ENCODE measurements around the gene PIGW. TPM values are rescaled to one million over a fixed set of nuclear protein-coding genes. Genes with fewer than 3 reads are reported as not detected.

PIGW gene
- total and polyA plus RNA-seq, 2 experiments from 2014 or later = 5.5 to 15.8 TPM

GRCh38 chr17:36506831-36507230, 28.0 kb upstream of the PIGW start (continued):
- TF ChIP-seq CTCF (conservative IDR thresholded peaks at IDR 0.05; ENCODE audit: low read depth in 2 of 2) = no peak
- TF ChIP-seq EZH2 (IDR thresholded peaks at IDR 0.05; ENCODE audit: low read depth, unreplicated experiment) = no peak
- TF ChIP-seq EZH2phosphoT487 (IDR thresholded peaks at IDR 0.05; ENCODE audit: unreplicated experiment) = no peak
- no peak for TF ChIP-seq NANOG (IDR thresholded peaks at IDR 0.05; ENCODE audit: borderline replicate concordance)

- Histone ChIP-seq H3K4me1 (ENCODE audit: insufficient read depth) (no peaks in the 10 kb centered on the region), H3K27me3 (ENCODE audit: insufficient read depth) (no peaks in the 10 kb centered on the region), H3K4me2 (no peak overlapping the region), H3F3A (replicated peaks; ENCODE audit: low read depth) (no peaks in the 10 kb centered on the region), H4K20me1 (replicated peaks; ENCODE audit: insufficient read depth) (peaks cover 4% of the 10 kb centered on the region), H2AFZ (no peak overlapping the region), H3K79me2 (replicated peaks; ENCODE audit: insufficient read depth) (no peaks in the 10 kb centered on the region), H3K36me3 (ENCODE audit: insufficient read depth) (peaks cover 11% of the 10 kb centered on the region; the same call in 1 of the 2 replicates), H3K9me2 (ENCODE audit: insufficient read depth) (no peaks in the 10 kb centered on the region), H3K27ac (ENCODE audit: low read depth) (no peak overlapping the region), H3K4me3 (no peak overlapping the region)
- Mint-ChIP-seq H3K4me3 (no peak overlapping the region), H3K4me1 (no peaks in the 10 kb centered on the region), H3K9me3 (no peaks in the 10 kb centered on the region), H3K36me3 (ENCODE audit: low read depth) (peaks cover 94% of the 10 kb centered on the region), H3K27ac (no peak overlapping the region), H3K27me3 (ENCODE audit: insufficient read depth, low read depth, poor library complexity) (peaks cover 12% of the 10 kb centered on the region)
- ATAC-seq = no peak
- DNase-seq (ENCODE audit: low spot score) = no peak
- TF ChIP-seq EZH2phosphoT487 (IDR thresholded peaks at IDR 0.05; ENCODE audit: unreplicated experiment) (no peak), STAT1 (IDR thresholded peaks at IDR 0.05; ENCODE audit: unreplicated experiment) (no peak), ZNF331 (CRISPR knock-in tag; IDR thresholded peaks at IDR 0.05; ENCODE audit: low read depth) (no peak), JUNB (IDR thresholded peaks at IDR 0.05; ENCODE audit: unreplicated experiment) (no peak), ETS1 (IDR thresholded peaks at IDR 0.05) (no peak), NANOG (IDR thresholded peaks at IDR 0.05; ENCODE audit: borderline replicate concordance) (no peak), CREB1 (CRISPR knock-in tag; IDR thresholded peaks at IDR 0.05; ENCODE audit: low read depth) (no peak), CTCF (conservative IDR thresholded peaks at IDR 0.05; ENCODE audit: low read depth in 2 of 2) (no peak), REST (IDR thresholded peaks at IDR 0.05; ENCODE audit: unreplicated experiment) (no peak)
These were observed 27.5 kb upstream of the PIGW start for GRCh38 chr17:36507266-36507665.
